ENCODE measurements around the gene NXT2. TPM values are rescaled to one million over a fixed set of nuclear protein-coding genes. Genes with fewer than 3 reads are reported as not detected.

NXT2 gene
- total and polyA plus RNA-seq, 2 experiments from 2014 or later: 13.1 to 23.6 TPM

DNA sequence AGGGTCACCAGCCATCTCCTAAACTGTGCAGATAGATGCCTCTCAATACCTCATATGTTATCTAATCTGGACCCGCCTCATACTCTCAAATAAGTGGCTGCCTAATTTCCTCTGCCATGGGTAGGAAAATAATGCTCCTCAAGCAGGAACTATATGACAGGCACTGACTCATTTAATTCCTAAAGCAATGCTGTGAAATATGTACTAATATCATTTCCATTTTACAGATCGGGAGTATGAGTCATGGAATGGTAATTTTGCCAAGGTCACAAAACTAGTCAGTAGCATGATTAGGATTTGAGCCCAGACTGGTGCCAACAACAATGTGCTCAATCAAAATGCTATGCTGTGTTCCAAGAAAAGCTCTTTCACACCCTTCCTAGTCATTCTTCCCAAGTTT lies 3.0 kb upstream of the NXT2 start (continued):
- TF ChIP-seq, protein P1, sequence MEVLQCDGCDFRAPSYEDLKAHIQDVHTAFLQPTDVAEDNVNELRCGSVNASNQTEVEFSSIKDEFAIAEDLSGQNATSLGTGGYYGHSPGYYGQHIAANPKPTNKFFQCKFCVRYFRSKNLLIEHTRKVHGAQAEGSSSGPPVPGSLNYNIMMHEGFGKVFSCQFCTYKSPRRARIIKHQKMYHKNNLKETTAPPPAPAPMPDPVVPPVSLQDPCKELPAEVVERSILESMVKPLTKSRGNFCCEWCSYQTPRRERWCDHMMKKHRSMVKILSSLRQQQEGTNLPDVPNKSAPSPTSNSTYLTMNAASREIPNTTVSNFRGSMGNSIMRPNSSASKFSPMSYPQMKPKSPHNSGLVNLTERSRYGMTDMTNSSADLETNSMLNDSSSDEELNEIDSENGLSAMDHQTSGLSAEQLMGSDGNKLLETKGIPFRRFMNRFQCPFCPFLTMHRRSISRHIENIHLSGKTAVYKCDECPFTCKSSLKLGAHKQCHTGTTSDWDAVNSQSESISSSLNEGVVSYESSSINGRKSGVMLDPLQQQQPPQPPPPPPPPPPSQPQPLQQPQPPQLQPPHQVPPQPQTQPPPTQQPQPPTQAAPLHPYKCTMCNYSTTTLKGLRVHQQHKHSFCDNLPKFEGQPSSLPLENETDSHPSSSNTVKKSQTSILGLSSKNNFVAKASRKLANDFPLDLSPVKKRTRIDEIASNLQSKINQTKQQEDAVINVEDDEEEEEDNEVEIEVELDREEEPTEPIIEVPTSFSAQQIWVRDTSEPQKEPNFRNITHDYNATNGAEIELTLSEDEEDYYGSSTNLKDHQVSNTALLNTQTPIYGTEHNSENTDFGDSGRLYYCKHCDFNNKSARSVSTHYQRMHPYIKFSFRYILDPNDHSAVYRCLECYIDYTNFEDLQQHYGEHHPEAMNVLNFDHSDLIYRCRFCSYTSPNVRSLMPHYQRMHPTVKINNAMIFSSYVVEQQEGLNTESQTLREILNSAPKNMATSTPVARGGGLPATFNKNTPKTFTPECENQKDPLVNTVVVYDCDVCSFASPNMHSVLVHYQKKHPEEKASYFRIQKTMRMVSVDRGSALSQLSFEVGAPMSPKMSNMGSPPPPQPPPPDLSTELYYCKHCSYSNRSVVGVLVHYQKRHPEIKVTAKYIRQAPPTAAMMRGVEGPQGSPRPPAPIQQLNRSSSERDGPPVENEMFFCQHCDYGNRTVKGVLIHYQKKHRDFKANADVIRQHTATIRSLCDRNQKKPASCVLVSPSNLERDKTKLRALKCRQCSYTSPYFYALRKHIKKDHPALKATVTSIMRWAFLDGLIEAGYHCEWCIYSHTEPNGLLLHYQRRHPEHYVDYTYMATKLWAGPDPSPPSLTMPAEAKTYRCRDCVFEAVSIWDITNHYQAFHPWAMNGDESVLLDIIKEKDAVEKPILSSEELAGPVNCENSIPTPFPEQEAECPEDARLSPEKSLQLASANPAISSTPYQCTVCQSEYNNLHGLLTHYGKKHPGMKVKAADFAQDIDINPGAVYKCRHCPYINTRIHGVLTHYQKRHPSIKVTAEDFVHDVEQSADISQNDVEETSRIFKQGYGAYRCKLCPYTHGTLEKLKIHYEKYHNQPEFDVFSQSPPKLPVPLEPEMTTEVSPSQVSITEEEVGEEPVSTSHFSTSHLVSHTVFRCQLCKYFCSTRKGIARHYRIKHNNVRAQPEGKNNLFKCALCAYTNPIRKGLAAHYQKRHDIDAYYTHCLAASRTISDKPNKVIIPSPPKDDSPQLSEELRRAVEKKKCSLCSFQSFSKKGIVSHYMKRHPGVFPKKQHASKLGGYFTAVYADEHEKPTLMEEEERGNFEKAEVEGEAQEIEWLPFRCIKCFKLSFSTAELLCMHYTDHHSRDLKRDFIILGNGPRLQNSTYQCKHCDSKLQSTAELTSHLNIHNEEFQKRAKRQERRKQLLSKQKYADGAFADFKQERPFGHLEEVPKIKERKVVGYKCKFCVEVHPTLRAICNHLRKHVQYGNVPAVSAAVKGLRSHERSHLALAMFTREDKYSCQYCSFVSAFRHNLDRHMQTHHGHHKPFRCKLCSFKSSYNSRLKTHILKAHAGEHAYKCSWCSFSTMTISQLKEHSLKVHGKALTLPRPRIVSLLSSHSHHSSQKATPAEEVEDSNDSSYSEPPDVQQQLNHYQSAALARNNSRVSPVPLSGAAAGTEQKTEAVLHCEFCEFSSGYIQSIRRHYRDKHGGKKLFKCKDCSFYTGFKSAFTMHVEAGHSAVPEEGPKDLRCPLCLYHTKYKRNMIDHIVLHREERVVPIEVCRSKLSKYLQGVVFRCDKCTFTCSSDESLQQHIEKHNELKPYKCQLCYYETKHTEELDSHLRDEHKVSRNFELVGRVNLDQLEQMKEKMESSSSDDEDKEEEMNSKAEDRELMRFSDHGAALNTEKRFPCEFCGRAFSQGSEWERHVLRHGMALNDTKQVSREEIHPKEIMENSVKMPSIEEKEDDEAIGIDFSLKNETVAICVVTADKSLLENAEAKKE (CRISPR knock-in tag; IDR thresholded peaks at IDR 0.05): no peak
- TF ChIP-seq, protein P2, sequence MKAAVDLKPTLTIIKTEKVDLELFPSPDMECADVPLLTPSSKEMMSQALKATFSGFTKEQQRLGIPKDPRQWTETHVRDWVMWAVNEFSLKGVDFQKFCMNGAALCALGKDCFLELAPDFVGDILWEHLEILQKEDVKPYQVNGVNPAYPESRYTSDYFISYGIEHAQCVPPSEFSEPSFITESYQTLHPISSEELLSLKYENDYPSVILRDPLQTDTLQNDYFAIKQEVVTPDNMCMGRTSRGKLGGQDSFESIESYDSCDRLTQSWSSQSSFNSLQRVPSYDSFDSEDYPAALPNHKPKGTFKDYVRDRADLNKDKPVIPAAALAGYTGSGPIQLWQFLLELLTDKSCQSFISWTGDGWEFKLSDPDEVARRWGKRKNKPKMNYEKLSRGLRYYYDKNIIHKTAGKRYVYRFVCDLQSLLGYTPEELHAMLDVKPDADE (IDR thresholded peaks at IDR 0.05): no peak
- TF ChIP-seq ZNF331 (CRISPR knock-in tag; IDR thresholded peaks at IDR 0.05; ENCODE audit: low read depth) (no peak), POLR2AphosphoS5 (IDR thresholded peaks at IDR 0.05; ENCODE audit: low read depth) (no peak)

DNA sequence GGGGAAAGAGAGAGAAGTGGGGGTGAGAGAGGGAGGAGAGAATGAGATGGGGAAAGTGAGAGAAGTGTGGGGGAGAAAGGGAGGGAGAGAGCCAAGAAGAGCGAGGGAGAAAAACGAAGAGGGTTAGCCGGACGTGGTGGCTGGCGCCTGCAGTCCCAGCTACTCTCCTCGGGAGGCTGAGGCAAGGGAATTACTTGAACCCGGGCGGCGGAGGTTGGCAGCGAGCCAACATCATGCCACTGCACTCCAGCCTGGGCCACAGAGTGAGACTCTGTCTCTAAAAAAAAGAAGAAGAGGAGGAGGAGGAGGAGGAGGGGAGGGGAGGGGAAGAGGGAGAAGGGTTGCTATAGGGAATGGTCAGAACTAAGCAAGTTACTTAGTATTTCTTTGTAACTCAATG lies 1.7 kb upstream of the NXT2 start:
- H3K36me3 Mint-ChIP-seq (ENCODE audit: low read depth): no peaks in the 10 kb centered on the region
- no peak overlapping the region for H3K4me3 Mint-ChIP-seq
- no peak overlapping the region for H3K27ac Mint-ChIP-seq
- no peak overlapping the region for H3K4me2 ChIP-seq
- H2AFZ ChIP-seq: no peak overlapping the region
- no peaks in the 10 kb centered on the region for H3K79me2 ChIP-seq (replicated peaks; ENCODE audit: insufficient read depth)
- H3K36me3 ChIP-seq (ENCODE audit: insufficient read depth): no peaks in the 10 kb centered on the region
- ATAC-seq: no peak
- H3K9me2 ChIP-seq (ENCODE audit: insufficient read depth): 0 out of 2 replicates have a peak, but pooled peaks cover 6% of the 10 kb centered on the region
- no peaks in the 10 kb centered on the region for H3K27me3 ChIP-seq (ENCODE audit: insufficient read depth)
- H3K4me3 ChIP-seq: no peak overlapping the region
- no peaks in the 10 kb centered on the region for H3K4me1 ChIP-seq (ENCODE audit: insufficient read depth)
- no peaks in the 10 kb centered on the region for H3K9me3 Mint-ChIP-seq
- DNase-seq (ENCODE audit: low spot score): no peak
- peaks cover 3% of the 10 kb centered on the region for H3K27me3 Mint-ChIP-seq (ENCODE audit: insufficient read depth, low read depth, poor library complexity)
- H3F3A ChIP-seq (replicated peaks; ENCODE audit: low read depth): no peaks in the 10 kb centered on the region
- no peak overlapping the region for H3K27ac ChIP-seq (ENCODE audit: low read depth)
- peaks cover 3% of the 10 kb centered on the region; the same call in 2 of the 3 replicates for H3K4me1 Mint-ChIP-seq
- no peaks in the 10 kb centered on the region for H4K20me1 ChIP-seq (replicated peaks; ENCODE audit: insufficient read depth)
- TF ChIP-seq STAT1 (IDR thresholded peaks at IDR 0.05; ENCODE audit: unreplicated experiment) (no peak), ZNF114 (CRISPR knock-in tag; IDR thresholded peaks at IDR 0.05) (no peak), JUNB (IDR thresholded peaks at IDR 0.05; ENCODE audit: unreplicated experiment) (no peak)
- TF ChIP-seq, protein P3, sequence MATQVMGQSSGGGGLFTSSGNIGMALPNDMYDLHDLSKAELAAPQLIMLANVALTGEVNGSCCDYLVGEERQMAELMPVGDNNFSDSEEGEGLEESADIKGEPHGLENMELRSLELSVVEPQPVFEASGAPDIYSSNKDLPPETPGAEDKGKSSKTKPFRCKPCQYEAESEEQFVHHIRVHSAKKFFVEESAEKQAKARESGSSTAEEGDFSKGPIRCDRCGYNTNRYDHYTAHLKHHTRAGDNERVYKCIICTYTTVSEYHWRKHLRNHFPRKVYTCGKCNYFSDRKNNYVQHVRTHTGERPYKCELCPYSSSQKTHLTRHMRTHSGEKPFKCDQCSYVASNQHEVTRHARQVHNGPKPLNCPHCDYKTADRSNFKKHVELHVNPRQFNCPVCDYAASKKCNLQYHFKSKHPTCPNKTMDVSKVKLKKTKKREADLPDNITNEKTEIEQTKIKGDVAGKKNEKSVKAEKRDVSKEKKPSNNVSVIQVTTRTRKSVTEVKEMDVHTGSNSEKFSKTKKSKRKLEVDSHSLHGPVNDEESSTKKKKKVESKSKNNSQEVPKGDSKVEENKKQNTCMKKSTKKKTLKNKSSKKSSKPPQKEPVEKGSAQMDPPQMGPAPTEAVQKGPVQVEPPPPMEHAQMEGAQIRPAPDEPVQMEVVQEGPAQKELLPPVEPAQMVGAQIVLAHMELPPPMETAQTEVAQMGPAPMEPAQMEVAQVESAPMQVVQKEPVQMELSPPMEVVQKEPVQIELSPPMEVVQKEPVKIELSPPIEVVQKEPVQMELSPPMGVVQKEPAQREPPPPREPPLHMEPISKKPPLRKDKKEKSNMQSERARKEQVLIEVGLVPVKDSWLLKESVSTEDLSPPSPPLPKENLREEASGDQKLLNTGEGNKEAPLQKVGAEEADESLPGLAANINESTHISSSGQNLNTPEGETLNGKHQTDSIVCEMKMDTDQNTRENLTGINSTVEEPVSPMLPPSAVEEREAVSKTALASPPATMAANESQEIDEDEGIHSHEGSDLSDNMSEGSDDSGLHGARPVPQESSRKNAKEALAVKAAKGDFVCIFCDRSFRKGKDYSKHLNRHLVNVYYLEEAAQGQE (IDR thresholded peaks at IDR 0.05; ENCODE audit: unreplicated experiment): no peak
- TF ChIP-seq, protein P2 (IDR thresholded peaks at IDR 0.05): no peak
